Skin epidermis (tissue), 12 donors: Measurements from ENCODE around the gene LTC4S.

ENCODE experiments used
- H3K27ac ChIP-seq, 21 experiments: fragments of 200-600 bp; sonication (generic) in 11 of 21; one replicate each; pipeline ENCODE4 v1.5.0; 2020; ENCODE audit warnings: mild to moderate bottlenecking in 3 of 21, inconsistent platforms in 2 of 21, moderate library complexity in 2 of 21
- H3K4me3 ChIP-seq, 7 experiments: fragments of 200-600 bp; sonication (generic) in 2 of 7; one replicate each; pipeline ENCODE4 v1.5.0; 2020; ENCODE audit warnings: inconsistent platforms in 2 of 7, mild to moderate bottlenecking in 2 of 7, moderate library complexity in 1 of 7

The LTC4S gene

GRCh38 chr5:179836225-179837019 is 42.6 kb downstream of the LTC4S start:
- H3K4me3 ChIP-seq = no peak overlapping the region
- H3K27ac ChIP-seq = peak overlapping the region in 8 of 21 experiments; percentile 0 to 62 (median 22)

GRCh38 chr5:179837076-179838011 is 43.6 kb downstream of the LTC4S start:
- peak overlapping the region in 6 of 21 experiments; percentile 0 to 62 (median 41) for H3K27ac ChIP-seq
- H3K4me3 ChIP-seq = no peak overlapping the region

GRCh38 chr5:179839328-179840256 is 45.8 kb downstream of the LTC4S start:
- Histone ChIP-seq H3K27ac (no peak overlapping the region), H3K4me3 (no peak overlapping the region)

- no peak overlapping the region for H3K4me3 ChIP-seq
- no peak overlapping the region for H3K27ac ChIP-seq
These were observed 46.5 kb downstream of the LTC4S start for GRCh38 chr5:179840321-179840720.

- peak overlapping the region in 1 of 21 experiments; percentile 22 for H3K27ac ChIP-seq
- H3K4me3 ChIP-seq = no peak overlapping the region
These were observed 47.0 kb downstream of the LTC4S start for GRCh38 chr5:179840766-179841165.

- Histone ChIP-seq H3K4me3 (no peak overlapping the region), H3K27ac (no peak overlapping the region)
These were observed 47.8 kb downstream of the LTC4S start for GRCh38 chr5:179841621-179842020.
